Heart left ventricle (tissue), 16 donors: ENCODE data around the gene MYL4. TPM values are rescaled to one million over a fixed set of nuclear protein-coding genes. Genes with fewer than 3 reads are reported as not detected.
"Not testable (repeated sequence)": the region's sequence is repeated elsewhere in the genome, so short reads cannot be mapped to it uniquely, and the experiment has no call there.

Source experiments
- ATAC-seq, 4 donors: fragments of 200-7000 bp; cut with Tn5 transposase; one replicate each; pipeline ENCODE4 v1.9.1; 2020 to 2022; ENCODE audit warnings: moderate library complexity in 4 of 4, mild to moderate bottlenecking in 3 of 4, moderate number of reproducible peaks in 1 of 4
- DNase-seq, 5 donors: peaks; one replicate each; pipeline ENCODE4 v3.0.0-alpha.2; 2020
- H3K27ac ChIP-seq, 12 donors: fragments of 200-600 bp; sonication (generic) in 4 of 12; one replicate each; pipeline versions ENCODE4 v1.5.0 to v1.8.0; 2016 to 2022; ENCODE audit warnings: mild to moderate bottlenecking in 2 of 12
- H3K27me3 ChIP-seq, 9 donors: fragments of 200-600 bp; sonication (generic) in 2 of 9; one replicate each; pipeline versions ENCODE4 v1.5.1 to v1.8.0; 2016 to 2022; ENCODE audit warnings: mild to moderate bottlenecking in 3 of 9
- H3K36me3 ChIP-seq, 9 donors: fragments of 200-600 bp; sonication (generic) in 2 of 9; one replicate each; pipeline versions ENCODE4 v1.5.0 to v1.8.0; 2018 to 2022; ENCODE audit warnings: mild to moderate bottlenecking in 2 of 9
- H3K4me1 ChIP-seq, 12 donors: fragments of 200-600 bp; sonication (generic) in 4 of 12; one replicate each; pipeline versions ENCODE4 v1.5.0 to v1.8.0; 2016 to 2022; ENCODE audit warnings: mild to moderate bottlenecking in 3 of 12
- H3K4me3 ChIP-seq, 12 donors: fragments of 200-600 bp; sonication (generic) in 4 of 12; one replicate each; pipeline versions ENCODE4 v1.5.0 to v1.8.0; 2017 to 2022; ENCODE audit warnings: mild to moderate bottlenecking in 9 of 12, moderate library complexity in 4 of 12
- H3K9me3 ChIP-seq, 12 donors: fragments of 200-600 bp; sonication (generic) in 4 of 12; one replicate each; pipeline versions ENCODE4 v1.5.0 to v1.8.0; 2016 to 2022; ENCODE audit warnings: mild to moderate bottlenecking in 1 of 12
- POLR2A ChIP-seq, 2 donors: fragments of 450-650 bp; IDR thresholded peaks; one replicate each; pipeline ENCODE4 v1.6.1; 2017; ENCODE audit warnings: antibody characterized with exemption in 2 of 2, mild to moderate bottlenecking in 2 of 2, moderate library complexity in 2 of 2
- WGBS, 4 donors: extraction: QIAGEN DNeasy Blood & Tissue Kit in 2 of 4; methylation state at CpG; one replicate each; pipeline versions ENCODE4 v1.1.5 to v1.1.7; 2013 to 2018; 5-methylcytosine and 5-hydroxymethylcytosine counted together
- intact Hi-C, 10 donors: fragments of 100-400 bp; cut with DNase I; formaldehyde crosslinking; loops; one replicate each; pipeline versions ENCODE4 v1.11.1 to v1.14.2; 2022
- polyA plus RNA-seq, 2 donors: library from polyadenylated mRNA; stranded (reverse); fragments of 200-250 nt; gene quantifications; one replicate each; pipeline ENCODE4 v1.2.3, GENCODE V29; 2013
- total RNA-seq, 9 donors: library from RNA; depleted of rRNA in 2 of 9; stranded (reverse); fragments of >200 nt in 2 of 9; fragmentation: NEBNext Ultra II Directional in 3 of 9; extraction: Animal tissue kit (Norgen Biotek cat#: 25700) in 3 of 9; gene quantifications; one replicate each; pipeline versions ENCODE4 v1.1.0 to v1.2.4, GENCODE V29; 2016 to 2023
- TF ChIP-seq, protein P1 (sequence below), 12 donors: fragments of 200-600 bp; sonication (generic) in 4 of 12; IDR thresholded peaks; one replicate each; pipeline versions ENCODE4 v1.5.0 to v1.8.0; 2018 to 2022; ENCODE audit warnings: antibody characterized with exemption in 12 of 12, mild to moderate bottlenecking in 5 of 12
- donor health status: ischemic (EF 13 %, LVEDD 7.1; RV severe dilation, severe dysfunction).
- donor health status: healthy with polysubstance abuse.
- donor health status: DM: no; HTN: yes; CAD: no.
- donor health status: DM: no; HTN: no; CAD: no.
- donor health status: ischemic (EF 25% LVEDD 6.9; RV normal size, moderate dysfunction).
- donor health status: ischemic (EF 25% LVEDD 5.7; RV mildly dilated, moderate dysfunction).
- donor health status: healthy.
- donor health status: DM: yes; HTN: yes; CAD: no.
- donor health status: ischemic (EF 35%, LVEDD 5.7; RV mildly dilated, moderate dysfunction).
- donor health status: nonischemic (EF 11% LVEDD 7.7; RV severe dilation, severe dysfunction).
- donor health status: DM: yes; HTN: yes; CAD: no.
- donor health status: PGD.
- donor health status: ischemic (EF 29% LVEDD 5.4; RV normal size, mild dysfunction).
- donor health status: nonischemic (EF 23%, LVEDD 6.1; RV moderate dilation, normal function).

Gene MYL4
- total and polyA plus RNA-seq, 11 donors, result 24.9 to 750 (median 69.0) TPM

DNA sequence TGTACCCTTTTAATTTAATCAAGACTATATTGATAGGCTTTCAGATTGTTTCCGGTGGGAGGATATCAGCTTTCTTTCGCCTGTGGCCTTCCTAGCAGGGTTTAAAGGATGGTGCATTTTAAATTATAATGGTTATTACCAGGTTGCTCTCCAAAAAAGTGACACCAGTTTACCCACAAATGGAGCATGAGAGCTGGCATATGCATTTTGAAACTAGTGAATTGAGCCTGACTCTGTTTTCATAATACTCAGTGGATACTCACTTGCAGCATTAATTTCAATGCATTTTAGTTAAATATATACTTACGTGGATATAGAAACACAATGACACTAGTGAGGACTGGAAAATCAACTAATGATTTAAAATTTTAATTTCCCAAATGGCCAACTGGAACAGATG is 5.8 kb downstream of the MYL4 start:
- H3K36me3 ChIP-seq, result no peaks in the 10 kb centered on the region
- DNase-seq (no peak), ATAC-seq (no peak)
- TF ChIP-seq POLR2A (IDR thresholded peaks at IDR 0.05), result no peak
- TF ChIP-seq, protein P1, sequence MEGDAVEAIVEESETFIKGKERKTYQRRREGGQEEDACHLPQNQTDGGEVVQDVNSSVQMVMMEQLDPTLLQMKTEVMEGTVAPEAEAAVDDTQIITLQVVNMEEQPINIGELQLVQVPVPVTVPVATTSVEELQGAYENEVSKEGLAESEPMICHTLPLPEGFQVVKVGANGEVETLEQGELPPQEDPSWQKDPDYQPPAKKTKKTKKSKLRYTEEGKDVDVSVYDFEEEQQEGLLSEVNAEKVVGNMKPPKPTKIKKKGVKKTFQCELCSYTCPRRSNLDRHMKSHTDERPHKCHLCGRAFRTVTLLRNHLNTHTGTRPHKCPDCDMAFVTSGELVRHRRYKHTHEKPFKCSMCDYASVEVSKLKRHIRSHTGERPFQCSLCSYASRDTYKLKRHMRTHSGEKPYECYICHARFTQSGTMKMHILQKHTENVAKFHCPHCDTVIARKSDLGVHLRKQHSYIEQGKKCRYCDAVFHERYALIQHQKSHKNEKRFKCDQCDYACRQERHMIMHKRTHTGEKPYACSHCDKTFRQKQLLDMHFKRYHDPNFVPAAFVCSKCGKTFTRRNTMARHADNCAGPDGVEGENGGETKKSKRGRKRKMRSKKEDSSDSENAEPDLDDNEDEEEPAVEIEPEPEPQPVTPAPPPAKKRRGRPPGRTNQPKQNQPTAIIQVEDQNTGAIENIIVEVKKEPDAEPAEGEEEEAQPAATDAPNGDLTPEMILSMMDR (IDR thresholded peaks at IDR 0.05), result no peak
- no peak overlapping the region for H3K27ac ChIP-seq
- peaks cover 0 to 35% (median 21%) of the 10 kb centered on the region in 12 donors for H3K4me1 ChIP-seq
- no peak overlapping the region for H3K4me3 ChIP-seq
- H3K9me3 ChIP-seq, result no peaks in the 10 kb centered on the region
- no peaks in the 10 kb centered on the region for H3K27me3 ChIP-seq
- 81 to 87% (median 83%) methylated on average over 3 of the region's 3 CpGs for WGBS, 4 donors
- intact Hi-C loops, result no loop called here

DNA sequence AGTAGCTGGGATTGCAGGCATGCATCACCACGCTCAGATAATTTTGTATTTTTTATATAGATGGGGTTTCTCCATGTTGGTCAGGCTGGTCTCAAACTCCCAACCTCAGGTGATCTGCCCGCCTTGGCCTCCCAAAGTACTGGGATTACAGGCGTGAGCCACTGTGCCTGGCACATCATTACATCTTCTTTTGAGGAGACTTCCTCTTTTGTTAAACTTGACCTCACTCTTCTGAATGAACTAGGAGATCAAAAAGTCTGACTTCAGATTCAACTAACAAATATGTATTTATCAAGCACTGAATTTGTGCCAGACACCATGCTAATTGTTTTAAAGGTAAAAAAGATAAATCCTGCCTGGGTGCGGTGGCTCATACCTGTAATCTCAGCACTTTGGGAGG is 7.7 kb downstream of the MYL4 start:
- intact Hi-C loops, result not testable (repeated sequence)

DNA sequence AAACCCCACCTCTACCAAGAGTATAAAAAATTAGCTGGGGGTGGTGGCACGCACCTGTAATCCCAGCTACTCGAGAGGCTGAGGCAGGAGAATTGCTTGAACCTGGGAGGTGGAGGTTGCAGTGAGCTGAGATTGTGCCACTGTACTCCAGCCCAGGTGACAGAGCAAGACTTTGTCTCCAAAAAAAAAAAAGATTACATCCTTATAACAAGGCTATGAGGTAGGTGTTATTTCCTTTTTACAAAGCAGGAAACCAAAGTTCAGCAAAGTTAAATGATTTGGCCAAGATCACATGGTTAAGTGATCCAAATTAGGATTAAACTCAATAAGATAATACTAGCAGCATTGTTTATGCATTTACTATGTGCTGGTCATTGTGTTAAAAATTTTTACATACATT is 8.1 kb downstream of the MYL4 start:
- H3K27me3 ChIP-seq, intact Hi-C loops, H3K27ac ChIP-seq, DNase-seq, H3K9me3 ChIP-seq, H3K4me3 ChIP-seq, H3K36me3 ChIP-seq: not testable (repeated sequence)
- WGBS, 4 donors, result 69 to 94% (median 86%) methylated on average over 2 of the region's 2 CpGs
- H3K4me1 ChIP-seq, result peaks cover 0 to 32% (median 15%) of the 10 kb centered on the region in 12 donors
- peak in 1 of 4 donors; percentile 25 for ATAC-seq

More for the DNA sequence above, 7.7 kb downstream of the MYL4 start:
- H3K4me3 ChIP-seq, DNase-seq, H3K27ac ChIP-seq, H3K36me3 ChIP-seq, H3K27me3 ChIP-seq, H3K9me3 ChIP-seq, ATAC-seq: not testable (repeated sequence)
- H3K4me1 ChIP-seq, result peaks cover 0 to 32% (median 15%) of the 10 kb centered on the region in 12 donors
- 91 to 97% (median 93%) methylated on average over 4 of the region's 4 CpGs for WGBS, 4 donors

DNA sequence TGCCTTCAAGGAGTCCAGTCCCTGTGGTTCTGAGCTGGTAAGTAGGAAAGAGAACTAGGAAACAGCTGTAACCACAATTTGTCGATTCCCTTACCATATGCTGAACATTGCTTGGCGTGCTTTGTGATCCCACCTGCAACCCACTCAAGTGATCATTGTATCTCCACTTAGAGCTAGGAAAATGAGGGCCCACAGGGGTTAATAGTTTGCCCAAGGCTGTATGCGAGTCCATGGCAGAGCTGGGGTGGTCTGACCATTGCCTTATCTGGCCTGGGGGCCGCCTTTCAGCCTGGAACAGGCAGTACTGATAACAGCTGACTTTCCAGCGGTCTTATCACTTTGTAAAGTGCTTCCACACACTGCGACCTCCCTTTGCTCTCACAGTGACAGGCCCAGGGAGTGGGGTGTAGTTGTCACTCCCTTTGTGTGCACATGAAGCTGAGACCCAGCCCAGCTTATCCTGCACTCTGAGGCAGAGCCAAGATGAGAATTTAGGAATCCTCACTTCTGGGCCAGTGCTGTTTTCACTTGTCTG is 9.8 kb downstream of the MYL4 start:
- H3K27me3 ChIP-seq, result no peaks in the 10 kb centered on the region
- H3K9me3 ChIP-seq, result no peaks in the 10 kb centered on the region
- TF ChIP-seq, protein P1 (IDR thresholded peaks at IDR 0.05), result no peak
- TF ChIP-seq POLR2A (IDR thresholded peaks at IDR 0.05), result no peak
- H3K4me3 ChIP-seq, result no peak overlapping the region
- 23 to 46% (median 38%) methylated on average over 5 to 6 of the region's 6 CpGs for WGBS, 4 donors
- intact Hi-C loops, result no loop called here
- peaks cover 0 to 48% (median 23%) of the 10 kb centered on the region in 12 donors for H3K4me1 ChIP-seq
- DNase-seq (no peak), ATAC-seq (peak; percentile 70 to 87 (median 81))
- H3K36me3 ChIP-seq, result no peaks in the 10 kb centered on the region
- H3K27ac ChIP-seq, result peak overlapping the region in 8 of 12 donors; percentile 2 to 71 (median 30)

DNA sequence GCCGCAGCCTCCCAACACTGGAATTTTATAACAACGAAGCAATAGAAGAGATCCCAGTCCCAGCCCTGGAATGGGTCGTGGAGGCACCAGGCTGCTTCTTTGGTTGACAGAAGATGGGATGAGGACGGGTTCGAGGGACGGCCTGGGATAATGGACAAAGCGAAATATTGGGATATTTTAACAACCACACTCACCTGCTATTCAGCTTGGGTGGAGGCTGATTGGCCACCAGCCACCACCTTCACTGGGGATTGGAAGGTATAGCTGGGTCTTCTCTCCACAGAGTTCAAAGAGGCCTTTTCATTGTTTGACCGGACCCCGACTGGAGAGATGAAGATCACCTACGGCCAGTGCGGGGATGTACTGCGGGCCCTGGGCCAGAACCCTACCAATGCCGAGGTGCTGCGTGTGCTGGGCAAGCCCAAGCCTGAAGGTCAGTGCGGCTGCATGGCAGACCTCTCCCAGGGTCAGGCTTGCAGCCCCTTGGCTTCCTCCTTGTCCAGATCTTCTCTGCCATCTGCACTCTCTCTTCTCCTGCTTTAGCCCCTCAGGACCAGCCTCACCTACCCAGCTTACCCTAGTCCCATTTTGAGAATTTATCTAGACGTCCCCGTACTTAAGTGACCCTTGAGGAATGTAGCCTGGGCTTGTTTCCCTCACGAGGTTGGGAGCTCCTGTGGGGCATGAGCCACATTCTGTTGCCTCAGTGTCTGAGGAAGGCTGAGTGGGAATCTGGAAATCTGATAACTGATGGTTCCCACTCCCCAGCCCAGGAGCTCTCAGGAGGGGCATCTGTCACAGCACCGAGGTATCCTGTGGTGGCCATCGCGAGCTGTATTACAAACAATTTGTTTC is 10.7 kb downstream of the MYL4 start:
- Histone ChIP-seq H3K4me1 (peaks cover 0 to 56% (median 31%) of the 10 kb centered on the region in 12 donors), H3K4me3 (peak overlapping the region in 1 of 12 donors; percentile 12), H3K27me3 (no peaks in the 10 kb centered on the region), H3K9me3 (no peaks in the 10 kb centered on the region), H3K36me3 (no peaks in the 10 kb centered on the region), H3K27ac (peak overlapping the region in 7 of 12 donors; percentile 2 to 71 (median 37))
- TF ChIP-seq, protein P1 (IDR thresholded peaks at IDR 0.05), result no peak
- no peak for TF ChIP-seq POLR2A (IDR thresholded peaks at IDR 0.05)
- DNase-seq (no peak), ATAC-seq (peak in 2 of 4 donors; percentile 8 to 16)
- WGBS, 4 donors, result 72 to 74% (median 74%) methylated on average over 21 of the region's 21 CpGs
- intact Hi-C loops, result loop anchor here in 1 of 10 donors (10.0 kb wide), 1 partner anchor 585 kb away; no protein-coding TSS in a partner anchor
